ENCODE data around the gene BBS1.
"Not testable (repeated sequence)": the region's sequence is repeated elsewhere in the genome, so short reads cannot be mapped to it uniquely, and the experiment has no call there.

The BBS1 gene

GRCh38 chr11:66581261-66581660 lies 70.8 kb downstream of the BBS1 start:
- DNase-seq (ENCODE audit: low read depth in 2 of 2) = no peak
- TF ChIP-seq, protein P1, sequence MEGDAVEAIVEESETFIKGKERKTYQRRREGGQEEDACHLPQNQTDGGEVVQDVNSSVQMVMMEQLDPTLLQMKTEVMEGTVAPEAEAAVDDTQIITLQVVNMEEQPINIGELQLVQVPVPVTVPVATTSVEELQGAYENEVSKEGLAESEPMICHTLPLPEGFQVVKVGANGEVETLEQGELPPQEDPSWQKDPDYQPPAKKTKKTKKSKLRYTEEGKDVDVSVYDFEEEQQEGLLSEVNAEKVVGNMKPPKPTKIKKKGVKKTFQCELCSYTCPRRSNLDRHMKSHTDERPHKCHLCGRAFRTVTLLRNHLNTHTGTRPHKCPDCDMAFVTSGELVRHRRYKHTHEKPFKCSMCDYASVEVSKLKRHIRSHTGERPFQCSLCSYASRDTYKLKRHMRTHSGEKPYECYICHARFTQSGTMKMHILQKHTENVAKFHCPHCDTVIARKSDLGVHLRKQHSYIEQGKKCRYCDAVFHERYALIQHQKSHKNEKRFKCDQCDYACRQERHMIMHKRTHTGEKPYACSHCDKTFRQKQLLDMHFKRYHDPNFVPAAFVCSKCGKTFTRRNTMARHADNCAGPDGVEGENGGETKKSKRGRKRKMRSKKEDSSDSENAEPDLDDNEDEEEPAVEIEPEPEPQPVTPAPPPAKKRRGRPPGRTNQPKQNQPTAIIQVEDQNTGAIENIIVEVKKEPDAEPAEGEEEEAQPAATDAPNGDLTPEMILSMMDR (IDR thresholded peaks at IDR 0.05; ENCODE audit: low read depth, low read length) = no peak
- H3K4me3 ChIP-seq (replicated peaks in 1 of 2; ENCODE audit: low read depth in 2 of 2, low read length in 2 of 2) = no peak overlapping the region

- not testable (repeated sequence) for H3K4me3 ChIP-seq (replicated peaks in 1 of 2; ENCODE audit: low read depth in 2 of 2, low read length in 2 of 2); DNase-seq (ENCODE audit: low read depth in 2 of 2)
Observed at GRCh38 chr11:66582565-66583147, 72.2 kb downstream of the BBS1 start.

All from cardiac fibroblast (primary cell).